PC-3 (cell line): ENCODE measurements around the gene HDAC4. TPM values are rescaled to one million over a fixed set of nuclear protein-coding genes. Genes with fewer than 3 reads are reported as not detected.

Source experiments
- ATAC-seq: fragments of 200-7000 bp; cut with Tn5 transposase; 2 replicates; pipeline ENCODE4 v1.9.1; 2020; ENCODE audit warnings: mild to moderate bottlenecking, moderate library complexity
- BruUV-seq: library from RNA; stranded (reverse); fragments of 400-500 nt; replicated peaks from 2 replicates; lab custom pipeline; 2021; lab: Mats Ljungman, UMichigan
- CTCF ChIA-PET: fragments of 300-600 bp; sonication (Branson Sonifier 250); formaldehyde crosslinking; loops from one replicate; lab custom pipeline; 2022; ENCODE audit warnings: antibody characterized with exemption; lab: Charles Lee
- POLR2A ChIA-PET: fragments of 300-600 bp; sonication (Branson Sonifier 250); formaldehyde crosslinking; loops from one replicate; lab custom pipeline; 2022; ENCODE audit warnings: antibody characterized with exemption; ENCODE audit not compliant: unreplicated experiment; lab: Charles Lee
- DNase-seq: peaks from one replicate; pipeline ENCODE4 v3.0.0-alpha.2; 2015
- H2AFZ ChIP-seq: fragments of 300-600 bp; sonication (generic); 2 replicates; pipeline ENCODE4 v1.6.0; 2016; ENCODE audit warnings: antibody characterized with exemption, low read length
- H3F3A ChIP-seq: fragments of 300-600 bp; sonication (generic); one replicate; pipeline ENCODE4 v1.6.0; 2017; ENCODE audit warnings: antibody characterized with exemption, low read length, control low read depth, mild to moderate bottlenecking; ENCODE audit not compliant: unreplicated experiment
- H3K27ac ChIP-seq: fragments of 300-600 bp; sonication (generic); 2 replicates; pipeline ENCODE4 v1.5.1; 2016; ENCODE audit warnings: mild to moderate bottlenecking, low read length
- H3K27me3 ChIP-seq: fragments of 300-600 bp; sonication (generic); 2 replicates; pipeline ENCODE4 v1.6.1; 2016; ENCODE audit warnings: low read length, mixed read lengths
- H3K36me3 ChIP-seq: fragments of 300-600 bp; sonication (generic); 2 replicates; pipeline ENCODE4 v1.6.1; 2016; ENCODE audit warnings: low read depth, mixed run types, low read length, mixed read lengths
- H3K4me1 ChIP-seq: fragments of 300-600 bp; sonication (generic); 2 replicates; pipeline ENCODE4 v1.5.1; 2016; ENCODE audit warnings: low read length; ENCODE audit not compliant: insufficient read depth
- H3K4me2 ChIP-seq: fragments of 300-600 bp; sonication (generic); 2 replicates; pipeline ENCODE4 v1.6.0; 2016; ENCODE audit warnings: low read length
- H3K4me3 ChIP-seq: fragments of 300-600 bp; sonication (generic); 2 replicates; pipeline ENCODE4 v1.5.1; 2016; ENCODE audit warnings: mild to moderate bottlenecking, low read length, mixed read lengths
- H3K79me2 ChIP-seq: fragments of 300-600 bp; sonication (generic); 2 replicates; pipeline ENCODE4 v1.6.1; 2017; ENCODE audit warnings: low read length, mixed read lengths
- H3K9ac ChIP-seq: fragments of 300-600 bp; sonication (generic); 2 replicates; pipeline ENCODE4 v1.6.0; 2016; ENCODE audit warnings: mild to moderate bottlenecking, low read length
- H3K9me2 ChIP-seq: fragments of 300-600 bp; sonication (generic); replicated peaks from 2 replicates; pipeline ENCODE4 v1.6.1; 2016; ENCODE audit warnings: mixed run types, low read length, mixed read lengths
- H3K9me3 ChIP-seq: fragments of 300-600 bp; sonication (generic); 2 replicates; pipeline ENCODE4 v1.6.1; 2016; ENCODE audit warnings: low read length, mixed read lengths
- H4K20me1 ChIP-seq: fragments of 300-600 bp; sonication (generic); 2 replicates; pipeline ENCODE4 v1.6.1; 2016; ENCODE audit warnings: low read length, mixed read lengths
- CTCF ChIP-seq: fragments of 300-600 bp; sonication (generic); conservative IDR thresholded peaks from 2 replicates; pipeline ENCODE4 v1.5.1; 2017; ENCODE audit warnings: antibody characterized with exemption, low read depth, mild to moderate bottlenecking, low read length
- EZH2 ChIP-seq: fragments of 300-600 bp; sonication (generic); IDR thresholded peaks from one replicate; pipeline ENCODE4 v1.6.1; 2017; ENCODE audit warnings: antibody characterized with exemption, mild to moderate bottlenecking, low read length; ENCODE audit not compliant: unreplicated experiment
- EZH2phosphoT487 ChIP-seq: fragments of 300-600 bp; sonication (generic); IDR thresholded peaks from 2 replicates; pipeline ENCODE4 v1.6.1; 2018; ENCODE audit warnings: mild to moderate bottlenecking, antibody characterized with exemption, low read length, borderline replicate concordance
- intact Hi-C: fragments of 100-400 bp; cut with micrococcal nuclease; formaldehyde crosslinking; loops from 2 replicates; pipeline ENCODE4 v1.9.0; 2023
- total RNA-seq: library from RNA; depleted of rRNA; stranded (reverse); fragments of >200 nt; gene quantifications from 2 replicates; pipeline ENCODE4 v1.2.3, GENCODE V29; 2014

HDAC4 gene
- total RNA-seq, 1 experiment from 2014 or later: 8.5 TPM

DNA sequence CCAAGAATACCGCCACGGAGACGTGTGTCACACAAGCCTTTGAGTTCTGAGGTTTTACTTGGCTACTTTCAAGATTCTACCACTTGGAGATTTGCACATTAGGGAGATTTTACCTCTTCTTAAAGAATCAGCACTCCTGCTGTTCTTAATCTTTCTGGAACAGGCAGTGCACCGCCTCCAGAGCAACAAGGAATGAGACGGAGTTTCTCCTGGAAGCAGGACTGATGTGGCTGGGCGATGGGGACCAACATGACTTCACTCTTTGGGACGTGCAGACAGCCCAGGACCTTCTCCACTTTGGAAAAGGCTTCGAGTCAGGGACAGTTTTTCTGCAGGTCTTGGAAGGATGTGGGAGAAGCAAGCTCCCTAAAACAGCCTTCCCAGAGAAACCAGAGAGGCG lies 255.2 kb downstream of the HDAC4 start:
- Histone ChIP-seq H2AFZ (no peak overlapping the region), H3F3A (no peaks in the 10 kb centered on the region), H3K4me2 (no peak overlapping the region), H3K27me3 (no peaks in the 10 kb centered on the region), H4K20me1 (no peaks in the 10 kb centered on the region), H3K4me3 (no peak overlapping the region), H3K4me1 (peaks cover 4% of the 10 kb centered on the region; the same call in 1 of the 2 replicates), H3K79me2 (no peaks in the 10 kb centered on the region), H3K9ac (no peak overlapping the region), H3K9me3 (no peaks in the 10 kb centered on the region), H3K36me3 (no peaks in the 10 kb centered on the region), H3K9me2 (no peaks in the 10 kb centered on the region), H3K27ac (no peak overlapping the region)
- ChIA-PET CTCF (no interaction called here), POLR2A (no interaction called here)
- no peak for TF ChIP-seq EZH2phosphoT487
- no peak for DNase-seq
- intact Hi-C loops: no loop called here
- ATAC-seq: no peak
- no TSS peak for BruUV-seq

DNA sequence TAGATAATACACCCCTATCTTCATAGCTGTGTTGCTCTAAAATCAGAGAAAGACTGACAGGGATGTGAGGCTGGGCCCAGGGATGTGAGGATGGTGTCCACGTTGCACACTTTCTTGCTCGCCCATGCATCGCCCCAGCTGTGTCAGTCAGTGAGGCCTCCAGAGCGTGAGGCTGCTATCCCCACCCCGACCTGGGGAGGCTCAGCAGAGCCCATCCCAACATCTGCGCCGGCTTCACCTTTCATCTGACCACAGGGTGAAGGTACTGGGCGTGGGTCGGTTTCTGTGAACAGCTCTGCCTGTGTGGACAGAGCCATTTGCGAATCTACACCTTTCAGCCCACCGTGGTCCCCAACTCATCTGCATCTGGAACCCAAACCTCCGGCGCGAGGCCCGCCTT lies 255.7 kb downstream of the HDAC4 start:
- Histone ChIP-seq H3K9me3 (no peaks in the 10 kb centered on the region), H3K4me3 (no peak overlapping the region), H3K9me2 (no peaks in the 10 kb centered on the region), H3K79me2 (no peaks in the 10 kb centered on the region), H3K27me3 (no peaks in the 10 kb centered on the region), H3F3A (no peaks in the 10 kb centered on the region), H4K20me1 (no peaks in the 10 kb centered on the region), H3K9ac (no peak overlapping the region), H3K4me2 (no peak overlapping the region), H3K27ac (no peak overlapping the region), H3K4me1 (peaks cover 4% of the 10 kb centered on the region; the same call in 1 of the 2 replicates), H3K36me3 (no peaks in the 10 kb centered on the region), H2AFZ (no peak overlapping the region)
- BruUV-seq: no TSS peak
- ChIA-PET CTCF (no interaction called here), POLR2A (no interaction called here)
- ATAC-seq (no peak), DNase-seq (no peak)
- TF ChIP-seq EZH2phosphoT487: no peak
- no peak for TF ChIP-seq CTCF
- no peak for TF ChIP-seq EZH2
- intact Hi-C loops: no loop called here

GRCh38 chr2:239144713-239144999 lies 256.2 kb downstream of the HDAC4 start:
- Histone ChIP-seq H3K9ac (no peak overlapping the region), H3K9me3 (no peaks in the 10 kb centered on the region), H3K79me2 (no peaks in the 10 kb centered on the region), H3K27me3 (no peaks in the 10 kb centered on the region), H2AFZ (no peak overlapping the region), H3K36me3 (no peaks in the 10 kb centered on the region), H3K27ac (no peak overlapping the region), H3K4me1 (peaks cover 4% of the 10 kb centered on the region; the same call in 1 of the 2 replicates), H3K4me3 (no peak overlapping the region), H3K4me2 (no peak overlapping the region), H3K9me2 (no peaks in the 10 kb centered on the region), H4K20me1 (no peaks in the 10 kb centered on the region), H3F3A (no peaks in the 10 kb centered on the region)
- intact Hi-C loops: no loop called here
- ChIA-PET CTCF (no interaction called here), POLR2A (no interaction called here)
- no peak for ATAC-seq
- no TSS peak for BruUV-seq
- TF ChIP-seq CTCF: no peak
- TF ChIP-seq EZH2phosphoT487: no peak
- TF ChIP-seq EZH2: no peak
- DNase-seq: no peak
